Measurements from ENCODE around the gene FGF18. TPM values are rescaled to one million over a fixed set of nuclear protein-coding genes. Genes with fewer than 3 reads are reported as not detected.
A peak's percentile ranks its signal among the peaks of the same experiment; 100 is the strongest.

FGF18 gene
- total and polyA plus RNA-seq, 4 donors: 2.3 to 5.2 (median 3.5) TPM

- Histone ChIP-seq H3K27ac (ENCODE audit: low read depth, low read length) (no peak overlapping the region), H3K4me3 (ENCODE audit: low read depth, low read length) (peak overlapping the region; percentile 21)
- 40% methylated on average over 9 of the region's 16 CpGs for WGBS (ENCODE audit: insufficient coverage)
These were observed 2.1 kb downstream of the FGF18 start for GRCh38 chr5:171421331-171422262.

GRCh38 chr5:171422495-171422894 is 3.0 kb downstream of the FGF18 start:
- Histone ChIP-seq H3K4me3 (ENCODE audit: low read depth, low read length) (no peak overlapping the region), H3K4me1 (ENCODE audit: control insufficient read depth, insufficient read depth, low read length) (peaks cover 36% of the 10 kb centered on the region), H3K9me3 (ENCODE audit: control insufficient read depth, insufficient read depth, low read length) (no peaks in the 10 kb centered on the region), H3K27ac (ENCODE audit: low read depth, low read length) (no peak overlapping the region), H3K27me3 (ENCODE audit: control insufficient read depth, insufficient read depth, low read length) (peaks cover 9% of the 10 kb centered on the region), H3K36me3 (ENCODE audit: control insufficient read depth, insufficient read depth, low read length) (no peaks in the 10 kb centered on the region)
- 92% methylated on average over 2 of the region's 2 CpGs for WGBS (ENCODE audit: insufficient coverage)
- DNase-seq (ENCODE audit: low read depth in 4 of 6, low spot score in 6 of 6): no peak

More at GRCh38 chr5:171421331-171422262, 2.1 kb downstream of the FGF18 start:
- Histone ChIP-seq H3K36me3 (ENCODE audit: control insufficient read depth, insufficient read depth, low read length) (no peaks in the 10 kb centered on the region), H3K4me1 (ENCODE audit: control insufficient read depth, insufficient read depth, low read length) (peaks cover 36% of the 10 kb centered on the region), H3K27me3 (ENCODE audit: control insufficient read depth, insufficient read depth, low read length) (peaks cover 9% of the 10 kb centered on the region), H3K9me3 (ENCODE audit: control insufficient read depth, insufficient read depth, low read length) (no peaks in the 10 kb centered on the region)
- peak in 2 of 6 donors; percentile 35 to 37 for DNase-seq (ENCODE audit: low read depth in 4 of 6, low spot score in 6 of 6)

DNA sequence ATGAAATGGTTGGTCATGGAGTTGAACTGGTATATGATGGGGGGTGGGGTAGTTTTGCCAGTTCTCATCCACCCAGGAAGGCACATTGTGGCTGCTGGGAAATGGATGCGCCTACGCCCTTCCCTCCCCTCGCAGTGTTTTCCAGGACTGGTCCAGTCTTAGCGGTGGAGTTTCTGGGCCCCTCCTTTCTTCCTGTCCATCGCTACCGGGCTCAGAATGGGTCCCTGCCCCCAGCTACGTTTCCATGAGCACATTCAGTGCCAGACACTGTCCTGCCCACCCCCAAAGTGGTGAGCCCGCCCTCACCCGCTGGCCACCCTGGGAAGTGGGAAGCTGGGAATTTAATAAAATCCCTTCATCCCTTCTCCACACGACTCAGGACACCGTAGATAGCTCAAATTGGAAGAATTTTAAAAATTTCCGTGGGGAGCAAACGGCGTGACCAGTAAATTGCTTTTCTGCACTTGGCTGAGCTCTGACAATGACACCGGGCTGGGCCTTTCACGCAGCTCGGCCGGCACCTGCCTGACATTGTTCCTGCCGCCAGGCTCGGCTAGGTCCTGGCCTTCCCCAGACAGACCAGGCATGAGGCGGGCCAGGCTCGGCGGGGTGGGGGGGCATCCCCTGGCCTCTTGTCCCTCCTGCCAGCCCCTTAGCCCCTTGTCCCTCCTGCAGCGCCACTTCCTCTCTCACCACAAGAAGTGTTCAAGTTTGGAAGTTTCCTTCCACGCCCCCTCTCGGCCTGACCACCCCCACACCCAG is 3.6 kb downstream of the FGF18 start:
- no peaks in the 10 kb centered on the region for H3K9me3 ChIP-seq (ENCODE audit: control insufficient read depth, insufficient read depth, low read length)
- peaks cover 36% of the 10 kb centered on the region for H3K4me1 ChIP-seq (ENCODE audit: control insufficient read depth, insufficient read depth, low read length)
- no peaks in the 10 kb centered on the region for H3K36me3 ChIP-seq (ENCODE audit: control insufficient read depth, insufficient read depth, low read length)
- no peak overlapping the region for H3K27ac ChIP-seq (ENCODE audit: low read depth, low read length)
- WGBS (ENCODE audit: insufficient coverage): 66% methylated on average over 16 of the region's 26 CpGs
- peak in 1 of 6 donors; percentile 29 for DNase-seq (ENCODE audit: low read depth in 4 of 6, low spot score in 6 of 6)
- H3K27me3 ChIP-seq (ENCODE audit: control insufficient read depth, insufficient read depth, low read length): peaks cover 9% of the 10 kb centered on the region
- no peak overlapping the region for H3K4me3 ChIP-seq (ENCODE audit: low read depth, low read length)

- Histone ChIP-seq H3K9me3 (ENCODE audit: control insufficient read depth, insufficient read depth, low read length) (no peaks in the 10 kb centered on the region), H3K4me1 (ENCODE audit: control insufficient read depth, insufficient read depth, low read length) (peaks cover 25% of the 10 kb centered on the region), H3K4me3 (ENCODE audit: low read depth, low read length) (no peak overlapping the region), H3K27ac (ENCODE audit: low read depth, low read length) (no peak overlapping the region), H3K36me3 (ENCODE audit: control insufficient read depth, insufficient read depth, low read length) (no peaks in the 10 kb centered on the region), H3K27me3 (ENCODE audit: control insufficient read depth, insufficient read depth, low read length) (peaks cover 4% of the 10 kb centered on the region)
- WGBS (ENCODE audit: insufficient coverage): 69% methylated on average over 4 of the region's 5 CpGs
- DNase-seq (ENCODE audit: low read depth in 4 of 6, low spot score in 6 of 6): no peak
These were observed 5.3 kb downstream of the FGF18 start for GRCh38 chr5:171424726-171425125.

DNA sequence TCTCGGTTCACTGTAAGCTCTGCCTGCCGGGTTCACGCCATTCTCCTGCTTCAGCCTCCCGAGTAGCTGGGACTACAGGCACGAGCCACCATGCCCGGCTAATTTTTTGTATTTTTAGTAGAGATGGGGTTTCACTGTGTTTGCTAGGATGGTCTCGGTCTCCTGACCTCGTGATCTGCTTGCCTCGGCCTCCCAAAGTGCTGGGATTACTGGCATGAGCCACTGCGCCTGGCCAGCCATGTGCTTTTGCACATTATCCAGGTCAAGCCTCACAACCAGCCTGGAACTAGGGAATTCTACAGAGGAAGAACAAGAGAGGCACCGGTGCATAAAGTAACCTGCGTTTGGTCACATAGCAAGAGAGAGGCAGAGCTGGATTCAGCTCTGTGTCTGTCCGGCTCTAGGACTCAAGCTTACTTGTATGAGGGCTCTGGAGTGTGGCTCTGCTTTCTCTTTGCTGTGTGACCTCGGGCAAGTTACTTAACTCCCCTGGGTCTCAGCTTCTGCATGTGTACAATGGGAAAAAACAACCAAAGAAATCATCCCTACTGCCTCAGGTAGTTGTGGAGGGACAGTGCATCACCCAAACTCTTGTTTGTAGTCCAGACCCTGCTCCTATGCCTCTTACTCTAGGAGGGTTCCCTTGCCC is 6.3 kb downstream of the FGF18 start:
- no peak overlapping the region for H3K4me3 ChIP-seq (ENCODE audit: low read depth, low read length)
- WGBS (ENCODE audit: insufficient coverage): 90% methylated on average over 7 of the region's 14 CpGs
- no peak for DNase-seq (ENCODE audit: low read depth in 4 of 6, low spot score in 6 of 6)
- H3K9me3 ChIP-seq (ENCODE audit: control insufficient read depth, insufficient read depth, low read length): no peaks in the 10 kb centered on the region
- no peak overlapping the region for H3K27ac ChIP-seq (ENCODE audit: low read depth, low read length)
- H3K36me3 ChIP-seq (ENCODE audit: control insufficient read depth, insufficient read depth, low read length): no peaks in the 10 kb centered on the region
- peaks cover 4% of the 10 kb centered on the region for H3K27me3 ChIP-seq (ENCODE audit: control insufficient read depth, insufficient read depth, low read length)
- H3K4me1 ChIP-seq (ENCODE audit: control insufficient read depth, insufficient read depth, low read length): peaks cover 17% of the 10 kb centered on the region

GRCh38 chr5:171426266-171426665 is 6.8 kb downstream of the FGF18 start:
- DNase-seq (ENCODE audit: low read depth in 4 of 6, low spot score in 6 of 6): no peak
- Histone ChIP-seq H3K4me1 (ENCODE audit: control insufficient read depth, insufficient read depth, low read length) (peaks cover 12% of the 10 kb centered on the region), H3K9me3 (ENCODE audit: control insufficient read depth, insufficient read depth, low read length) (no peaks in the 10 kb centered on the region), H3K36me3 (ENCODE audit: control insufficient read depth, insufficient read depth, low read length) (no peaks in the 10 kb centered on the region), H3K27me3 (ENCODE audit: control insufficient read depth, insufficient read depth, low read length) (peaks cover 4% of the 10 kb centered on the region), H3K4me3 (ENCODE audit: low read depth, low read length) (no peak overlapping the region), H3K27ac (ENCODE audit: low read depth, low read length) (no peak overlapping the region)
- WGBS (ENCODE audit: insufficient coverage): 74% methylated on average over 3 of the region's 4 CpGs

- no peak overlapping the region for H3K4me3 ChIP-seq (ENCODE audit: low read depth, low read length)
- H3K36me3 ChIP-seq (ENCODE audit: control insufficient read depth, insufficient read depth, low read length): no peaks in the 10 kb centered on the region
- H3K27ac ChIP-seq (ENCODE audit: low read depth, low read length): no peak overlapping the region
- peaks cover 8% of the 10 kb centered on the region for H3K4me1 ChIP-seq (ENCODE audit: control insufficient read depth, insufficient read depth, low read length)
- 95% methylated on average over 6 of the region's 9 CpGs for WGBS (ENCODE audit: insufficient coverage)
- H3K9me3 ChIP-seq (ENCODE audit: control insufficient read depth, insufficient read depth, low read length): no peaks in the 10 kb centered on the region
- peaks cover 2% of the 10 kb centered on the region for H3K27me3 ChIP-seq (ENCODE audit: control insufficient read depth, insufficient read depth, low read length)
- no peak for DNase-seq (ENCODE audit: low read depth in 4 of 6, low spot score in 6 of 6)
These were observed 7.2 kb downstream of the FGF18 start for GRCh38 chr5:171426680-171427079.

DNA sequence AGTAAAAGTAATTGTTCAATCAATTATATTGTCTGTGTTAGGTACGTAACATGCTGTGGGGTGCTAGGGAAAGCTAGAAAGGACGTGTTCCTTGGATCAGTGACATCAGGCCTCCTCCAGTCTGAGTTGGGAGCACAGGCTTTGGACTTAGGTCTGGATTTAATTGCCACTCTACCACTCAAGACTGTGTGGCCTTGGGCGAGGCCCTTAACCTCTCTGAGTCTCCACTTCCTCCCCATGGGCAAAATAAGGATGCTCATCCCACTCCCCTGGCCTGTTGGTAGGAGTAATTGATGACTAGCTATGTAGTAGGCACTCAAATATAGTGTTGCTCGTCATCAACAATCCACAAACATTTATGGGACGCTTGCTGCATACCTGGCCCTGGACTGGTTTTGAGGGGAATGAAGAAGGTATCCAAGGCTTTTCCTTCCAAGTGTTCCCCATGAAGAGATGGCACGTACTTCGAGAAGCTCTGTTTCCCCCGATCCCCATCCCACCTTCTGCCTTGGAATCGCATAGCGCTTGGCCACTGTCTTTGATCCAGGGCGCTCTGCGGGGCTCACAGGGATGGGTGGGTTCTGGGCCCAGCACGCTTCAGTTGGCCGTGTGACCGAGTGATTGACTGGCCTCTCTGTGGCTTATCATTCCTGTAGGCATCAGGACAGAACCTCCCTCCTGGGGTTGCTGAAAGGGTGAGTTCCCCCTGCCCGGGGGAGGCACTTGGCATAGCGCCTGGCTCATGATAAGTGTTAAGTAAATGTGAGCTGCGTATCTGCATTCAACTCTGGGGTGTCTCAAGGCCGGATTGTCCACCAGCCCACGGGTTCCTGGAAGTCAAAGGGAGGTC is 8.1 kb downstream of the FGF18 start:
- Histone ChIP-seq H3K27ac (ENCODE audit: low read depth, low read length) (no peak overlapping the region), H3K36me3 (ENCODE audit: control insufficient read depth, insufficient read depth, low read length) (no peaks in the 10 kb centered on the region), H3K4me1 (ENCODE audit: control insufficient read depth, insufficient read depth, low read length) (peaks cover 3% of the 10 kb centered on the region), H3K4me3 (ENCODE audit: low read depth, low read length) (no peak overlapping the region), H3K9me3 (ENCODE audit: control insufficient read depth, insufficient read depth, low read length) (no peaks in the 10 kb centered on the region), H3K27me3 (ENCODE audit: control insufficient read depth, insufficient read depth, low read length) (no peaks in the 10 kb centered on the region)
- DNase-seq (ENCODE audit: low read depth in 4 of 6, low spot score in 6 of 6): no peak
- WGBS (ENCODE audit: insufficient coverage): 84% methylated on average over 16 of the region's 20 CpGs

Data from spinal cord (tissue), 10 donors.